GM21717 (cell line): Measurements from ENCODE around the gene PCDH1.

Source experiments
- ATAC-seq: cut with Tn5 transposase; IDR thresholded peaks from one replicate; pipeline ENCODE4 v1.9.1; 2021; ENCODE audit warnings: mild to moderate bottlenecking, moderate library complexity; ENCODE audit not compliant: unreplicated experiment

PCDH1 gene

GRCh38 chr5:141875022-141875740, 3.0 kb downstream of the PCDH1 start:
- ATAC-seq = no peak

- ATAC-seq = no peak
Observed at GRCh38 chr5:141874262-141874964, 3.8 kb downstream of the PCDH1 start.

GRCh38 chr5:141873933-141874261, 4.3 kb downstream of the PCDH1 start:
- ATAC-seq = no peak

- no peak for ATAC-seq
Observed at GRCh38 chr5:141872496-141873356, 5.5 kb downstream of the PCDH1 start.

GRCh38 chr5:141871870-141872269, 6.3 kb downstream of the PCDH1 start:
- ATAC-seq = no peak

- no peak for ATAC-seq
Observed at GRCh38 chr5:141870871-141871270, 7.3 kb downstream of the PCDH1 start.

GRCh38 chr5:141870228-141870627, 8.0 kb downstream of the PCDH1 start:
- no peak for ATAC-seq

- no peak for ATAC-seq
Observed at GRCh38 chr5:141869514-141869913, 8.7 kb downstream of the PCDH1 start.

GRCh38 chr5:141869040-141869439, 9.2 kb downstream of the PCDH1 start:
- no peak for ATAC-seq

- no peak for ATAC-seq
Observed at GRCh38 chr5:141868541-141868940, 9.7 kb downstream of the PCDH1 start.

- ATAC-seq = no peak
Observed at GRCh38 chr5:141867651-141868050, 10.6 kb downstream of the PCDH1 start.

- ATAC-seq = no peak
Observed at GRCh38 chr5:141867139-141867538, 11.1 kb downstream of the PCDH1 start.

GRCh38 chr5:141866096-141866495, 12.1 kb downstream of the PCDH1 start:
- no peak for ATAC-seq

- ATAC-seq = no peak
Observed at GRCh38 chr5:141865406-141865805, 12.8 kb downstream of the PCDH1 start.

GRCh38 chr5:141864371-141865370, 13.5 kb downstream of the PCDH1 start:
- no peak for ATAC-seq

- ATAC-seq = no peak
Observed at GRCh38 chr5:141863569-141864178, 14.5 kb downstream of the PCDH1 start.

- ATAC-seq = no peak
Observed at GRCh38 chr5:141862936-141863543, 15.2 kb downstream of the PCDH1 start.

GRCh38 chr5:141861194-141861593, 17.0 kb downstream of the PCDH1 start:
- no peak for ATAC-seq

GRCh38 chr5:141858079-141858765, 20.0 kb downstream of the PCDH1 start:
- ATAC-seq = no peak
